Gastroesophageal sphincter (tissue), 4 donors: ENCODE data around the gene RBKS. TPM values are rescaled to one million over a fixed set of nuclear protein-coding genes. Genes with fewer than 3 reads are reported as not detected.

ENCODE experiments used
- ATAC-seq: fragments of 150-250 bp; one replicate; pipeline ENCODE4 v1.9.1; 2016; ENCODE audit warnings: mild to moderate bottlenecking, moderate library complexity
- H3K27ac ChIP-seq, 4 donors: fragments of 200-600 bp; sonication (generic) in 3 of 4; 1 replicate in 3 of 4; 2 replicates in 1 of 4; pipeline ENCODE4 v1.5.1; 2016 to 2019
- H3K27me3 ChIP-seq: fragments of 200-600 bp; sonication (generic); one replicate; pipeline ENCODE4 v1.5.1; 2019
- H3K36me3 ChIP-seq, 2 donors: fragments of 200-600 bp; sonication (generic); one replicate each; pipeline ENCODE4 v1.5.1; 2019; ENCODE audit warnings: control low read depth in 1 of 2
- H3K4me1 ChIP-seq, 3 donors: fragments of 200-600 bp; sonication (generic); 1 replicate in 2 of 3; 2 replicates in 1 of 3; pipeline ENCODE4 v1.5.1; 2016 to 2019; ENCODE audit warnings: control low read depth in 2 of 3
- H3K4me3 ChIP-seq, 2 donors: fragments of 200-600 bp; sonication (generic); one replicate each; pipeline ENCODE4 v1.5.1; 2019; ENCODE audit warnings: mild to moderate bottlenecking in 1 of 2, moderate library complexity in 1 of 2
- H3K9me3 ChIP-seq, 3 donors: fragments of 200-600 bp; sonication (generic); one replicate each; pipeline ENCODE4 v1.5.1; 2017 to 2019; ENCODE audit warnings: control low read depth in 2 of 3
- CTCF ChIP-seq, 4 experiments: fragments of 200-600 bp in 2 of 4; fragments of 450-650 bp in 2 of 4; sonication (generic) in 1 of 4; IDR thresholded peaks; one replicate each; pipeline ENCODE4 v1.5.1; 2017 to 2019; ENCODE audit warnings: antibody characterized with exemption in 4 of 4, mild to moderate bottlenecking in 2 of 4, moderate library complexity in 2 of 4
- EP300 ChIP-seq: sonication (generic); formaldehyde crosslinking; IDR thresholded peaks from one replicate; pipeline ENCODE4 v1.6.1; 2017; ENCODE audit warnings: antibody characterized with exemption, mild to moderate bottlenecking
- POLR2A ChIP-seq, 2 donors: fragments of 450-650 bp; IDR thresholded peaks; one replicate each; pipeline ENCODE4 v1.6.1; 2017; ENCODE audit warnings: antibody characterized with exemption in 2 of 2, mild to moderate bottlenecking in 2 of 2, moderate library complexity in 1 of 2
- POLR2AphosphoS5 ChIP-seq: sonication (generic); formaldehyde crosslinking; IDR thresholded peaks from one replicate; pipeline ENCODE4 v1.6.1; 2017; ENCODE audit warnings: antibody characterized with exemption
- WGBS, 2 donors: methylation state at CpG; one replicate each; pipeline ENCODE4 v1.1.5; 2018; ENCODE audit warnings: low coverage in 1 of 2; 5-methylcytosine and 5-hydroxymethylcytosine counted together
- total RNA-seq, 4 donors: library from RNA; depleted of rRNA; stranded (reverse); fragments of >200 nt; gene quantifications; one replicate each; pipeline ENCODE4 v1.1.0, GENCODE V29; 2016

The RBKS gene
- total RNA-seq, 4 donors from 2014 or later: 0.81 to 2.4 (median 1.6) TPM

- TF ChIP-seq POLR2AphosphoS5 (no peak), POLR2A (IDR thresholded peaks at IDR 0.05) (no peak), CTCF (IDR thresholded peaks at IDR 0.05) (no peak), EP300 (no peak)
- H3K4me3 ChIP-seq: no peak overlapping the region
- no peaks in the 10 kb centered on the region for H3K27me3 ChIP-seq
- H3K4me1 ChIP-seq: peaks cover 0 to 8% (median 0%) of the 10 kb centered on the region in 3 donors
- no peaks in the 10 kb centered on the region for H3K36me3 ChIP-seq
- WGBS, 2 donors: 69 to 97% methylated on average over 3 of the region's 3 CpGs
- no peaks in the 10 kb centered on the region for H3K9me3 ChIP-seq
- ATAC-seq: no peak
- no peak overlapping the region for H3K27ac ChIP-seq
Observed at GRCh38 chr2:27849558-27850205, 40.5 kb downstream of the RBKS start.

GRCh38 chr2:27847333-27847732 lies 42.9 kb downstream of the RBKS start:
- no peak overlapping the region for H3K27ac ChIP-seq
- no peaks in the 10 kb centered on the region for H3K4me1 ChIP-seq
- ATAC-seq: no peak
- H3K36me3 ChIP-seq: no peaks in the 10 kb centered on the region
- H3K9me3 ChIP-seq: no peaks in the 10 kb centered on the region
- TF ChIP-seq POLR2AphosphoS5 (no peak), CTCF (IDR thresholded peaks at IDR 0.05) (no peak), EP300 (no peak), POLR2A (IDR thresholded peaks at IDR 0.05) (no peak)
- no peak overlapping the region for H3K4me3 ChIP-seq
- WGBS, 2 donors: 90 to 96% methylated on average over 2 of the region's 2 CpGs
- H3K27me3 ChIP-seq: no peaks in the 10 kb centered on the region

- WGBS, 2 donors: 33 to 68% methylated on average over 3 to 4 of the region's 4 CpGs
- TF ChIP-seq CTCF (IDR thresholded peaks at IDR 0.05) (no peak), EP300 (no peak), POLR2A (IDR thresholded peaks at IDR 0.05) (no peak), POLR2AphosphoS5 (no peak)
- no peak overlapping the region for H3K27ac ChIP-seq
Observed at GRCh38 chr2:27844821-27845255, 45.3 kb downstream of the RBKS start.

GRCh38 chr2:27843992-27844391 lies 46.2 kb downstream of the RBKS start:
- H3K36me3 ChIP-seq: no peaks in the 10 kb centered on the region
- H3K4me3 ChIP-seq: no peak overlapping the region
- TF ChIP-seq POLR2AphosphoS5 (no peak), POLR2A (IDR thresholded peaks at IDR 0.05) (no peak), EP300 (no peak), CTCF (IDR thresholded peaks at IDR 0.05) (no peak)
- no peaks in the 10 kb centered on the region for H3K27me3 ChIP-seq
- no peaks in the 10 kb centered on the region for H3K9me3 ChIP-seq
- no peaks in the 10 kb centered on the region for H3K4me1 ChIP-seq
- ATAC-seq: no peak
- H3K27ac ChIP-seq: no peak overlapping the region
- WGBS, 2 donors: 91% methylated on average over 4 of the region's 7 CpGs

More at GRCh38 chr2:27844821-27845255, 45.3 kb downstream of the RBKS start:
- Histone ChIP-seq H3K36me3 (no peaks in the 10 kb centered on the region), H3K4me1 (no peaks in the 10 kb centered on the region), H3K4me3 (no peak overlapping the region), H3K27me3 (no peaks in the 10 kb centered on the region), H3K9me3 (no peaks in the 10 kb centered on the region)
- ATAC-seq: no peak

- Histone ChIP-seq H3K27me3 (no peaks in the 10 kb centered on the region), H3K27ac (no peak overlapping the region), H3K9me3 (no peaks in the 10 kb centered on the region), H3K4me1 (no peaks in the 10 kb centered on the region), H3K36me3 (no peaks in the 10 kb centered on the region), H3K4me3 (no peak overlapping the region)
- no peak for ATAC-seq
- WGBS, 2 donors: 77 to 79% methylated on average over 5 of the region's 5 CpGs
- TF ChIP-seq POLR2A (IDR thresholded peaks at IDR 0.05) (no peak), EP300 (no peak), POLR2AphosphoS5 (no peak)
Observed at GRCh38 chr2:27842894-27843293, 47.3 kb downstream of the RBKS start.
